GM18861 (cell line): Measurements from ENCODE around the gene TMEM18.
"Not testable (repeated sequence)": the region's sequence is repeated elsewhere in the genome, so short reads cannot be mapped to it uniquely, and the experiment has no call there.

Experiments
- ATAC-seq: cut with Tn5 transposase; IDR thresholded peaks from one replicate; pipeline ENCODE4 v1.9.1; 2021; ENCODE audit not compliant: unreplicated experiment

The TMEM18 gene

GRCh38 chr2:677056-677958, at the start of gene TMEM18:
TSS of gene TMEM18 (minus strand) at chr2:677406. CDS start at chr2:677345, 61 bp downstream.
- ATAC-seq: peak; percentile 47

GRCh38 chr2:726169-726568, 49.0 kb upstream of the TMEM18 start:
- peak; percentile 69 for ATAC-seq

GRCh38 chr2:725468-725867, 48.3 kb upstream of the TMEM18 start:
- no peak for ATAC-seq

- ATAC-seq: no peak
Measured at GRCh38 chr2:723761-724160, 46.6 kb upstream of the TMEM18 start.

- no peak for ATAC-seq
Measured at GRCh38 chr2:720842-721241, 43.6 kb upstream of the TMEM18 start.

- no peak for ATAC-seq
Measured at GRCh38 chr2:719734-720133, 42.5 kb upstream of the TMEM18 start.

- no peak for ATAC-seq
Measured at GRCh38 chr2:719191-719590, 42.0 kb upstream of the TMEM18 start.

DNA sequence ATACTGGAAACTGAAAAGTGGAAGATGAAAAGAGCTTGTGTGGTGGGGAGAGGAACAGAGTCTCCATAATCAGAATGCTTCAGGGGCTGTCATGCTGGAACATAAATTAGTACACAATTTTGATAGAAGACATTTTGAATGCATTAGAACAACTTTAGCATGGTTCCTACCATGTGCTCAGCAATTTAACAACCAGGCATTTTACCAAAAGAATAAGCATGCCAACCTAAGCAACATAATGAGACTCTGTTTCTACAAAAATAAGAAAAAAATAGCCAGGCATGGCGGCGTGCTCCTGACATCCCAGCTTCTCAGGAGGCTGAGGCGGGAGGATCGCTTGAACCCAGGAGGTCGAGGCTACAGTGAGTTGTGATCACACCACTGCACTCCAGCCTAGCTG, 40.5 kb upstream of the TMEM18 start:
- ATAC-seq: no peak

DNA sequence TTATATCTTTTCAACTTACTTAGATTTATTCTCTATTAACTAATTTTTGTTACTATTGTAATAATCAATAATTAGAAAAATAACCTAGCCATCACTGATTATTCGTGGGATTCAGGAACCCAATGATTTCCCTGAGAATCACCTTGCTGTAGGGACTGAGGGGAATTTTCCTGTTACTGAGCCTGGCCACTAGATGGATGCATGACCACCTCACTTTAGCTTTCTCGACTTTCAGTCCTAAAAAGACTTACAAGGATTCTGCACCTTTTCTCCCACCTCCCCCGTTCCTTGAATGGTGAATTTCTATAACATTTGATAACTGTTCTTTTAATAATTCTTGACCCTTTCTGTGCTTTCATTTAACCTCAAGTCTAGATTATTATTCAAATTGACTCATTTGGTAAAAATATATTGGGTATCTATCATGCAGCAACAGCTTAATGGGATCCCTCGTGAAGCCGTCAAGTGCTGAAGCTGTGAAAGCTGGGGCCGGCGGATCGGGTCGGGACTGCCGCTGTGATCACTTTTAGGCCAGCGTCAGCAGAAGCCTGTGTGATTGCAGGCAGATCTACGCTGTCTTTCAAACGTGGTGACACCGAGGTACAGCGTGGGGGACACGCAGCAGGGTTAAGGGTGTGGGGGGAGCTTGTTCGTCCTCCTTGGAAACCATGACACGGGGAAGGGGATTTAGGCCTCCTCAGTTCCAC, 38.8 kb upstream of the TMEM18 start:
- ATAC-seq: no peak

DNA sequence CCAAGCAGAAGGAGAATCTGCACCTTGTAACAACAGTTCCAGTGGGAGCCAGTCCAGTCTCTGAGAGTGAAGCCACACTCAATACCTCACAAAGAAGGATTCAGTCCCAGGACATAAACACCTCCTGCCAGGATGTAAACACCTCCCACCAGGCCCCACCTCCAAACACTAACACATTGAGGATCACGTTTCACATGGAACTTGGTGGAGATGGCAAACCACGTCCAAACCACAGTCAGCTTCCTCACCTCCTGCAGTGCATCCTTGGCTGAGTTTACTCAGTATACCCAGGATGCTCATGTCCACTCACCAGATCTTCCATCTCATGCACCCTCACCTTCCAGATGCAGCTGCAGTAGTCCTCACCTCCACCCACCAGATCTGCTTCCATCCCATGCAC, 37.8 kb upstream of the TMEM18 start:
- ATAC-seq: no peak

DNA sequence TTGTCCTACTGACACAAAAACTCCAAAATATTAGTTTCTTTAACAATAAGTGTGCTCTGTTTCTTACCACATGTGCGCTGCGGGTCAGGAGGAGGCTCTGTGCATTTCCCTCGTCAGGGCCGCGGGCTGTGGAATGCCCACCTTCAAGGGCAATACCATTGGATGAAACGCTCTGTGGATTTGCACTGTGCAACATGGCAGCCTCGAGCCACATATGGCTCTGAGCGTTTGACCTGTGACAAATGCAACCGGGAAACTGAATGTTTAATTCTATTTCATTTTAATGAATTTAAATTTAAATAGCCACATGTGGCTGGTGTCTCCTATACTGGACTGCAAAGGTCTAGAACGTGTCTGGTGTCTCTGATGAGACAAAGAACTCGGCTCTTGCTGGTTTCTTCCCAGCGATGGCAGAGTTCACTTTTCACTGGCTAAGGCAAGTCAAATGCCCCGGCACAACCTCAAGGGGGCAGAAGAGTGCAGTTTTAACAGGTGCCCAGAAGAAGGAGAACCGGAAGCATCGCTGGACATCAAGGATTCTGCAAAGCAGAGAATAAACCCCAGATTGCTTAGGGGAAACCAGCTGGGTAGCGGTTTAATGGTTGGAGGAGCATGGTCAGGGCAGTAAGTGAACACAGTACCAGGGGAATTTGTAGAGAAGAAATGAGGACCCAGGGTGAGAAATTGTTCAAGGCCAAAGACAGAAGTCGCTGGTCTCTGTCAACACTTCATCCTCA, 37.0 kb upstream of the TMEM18 start:
- ATAC-seq: peak; percentile 98

GRCh38 chr2:710867-711665, 33.9 kb upstream of the TMEM18 start:
- no peak for ATAC-seq

- no peak for ATAC-seq
Measured at GRCh38 chr2:709138-709765, 32.0 kb upstream of the TMEM18 start.

DNA sequence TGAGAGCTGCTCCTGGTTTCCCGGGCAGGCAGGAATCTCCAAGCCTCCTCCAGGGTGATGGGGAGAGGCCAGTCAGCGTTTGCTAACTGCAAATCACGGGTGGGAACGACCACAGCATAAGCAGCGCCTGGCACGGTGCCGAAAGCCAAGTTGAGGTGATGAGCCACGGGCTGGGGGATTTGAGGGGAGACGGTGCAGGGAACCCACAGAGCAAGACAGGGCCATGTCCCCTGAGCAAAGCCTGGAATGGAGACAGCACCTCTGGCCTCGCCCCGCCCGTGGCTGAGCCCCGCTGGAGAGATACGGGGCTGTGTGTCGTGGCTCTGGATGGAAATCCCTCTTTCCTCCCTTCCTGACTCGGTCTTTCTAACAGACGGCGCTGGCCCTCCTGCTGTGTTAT, 31.5 kb upstream of the TMEM18 start:
- ATAC-seq: no peak

DNA sequence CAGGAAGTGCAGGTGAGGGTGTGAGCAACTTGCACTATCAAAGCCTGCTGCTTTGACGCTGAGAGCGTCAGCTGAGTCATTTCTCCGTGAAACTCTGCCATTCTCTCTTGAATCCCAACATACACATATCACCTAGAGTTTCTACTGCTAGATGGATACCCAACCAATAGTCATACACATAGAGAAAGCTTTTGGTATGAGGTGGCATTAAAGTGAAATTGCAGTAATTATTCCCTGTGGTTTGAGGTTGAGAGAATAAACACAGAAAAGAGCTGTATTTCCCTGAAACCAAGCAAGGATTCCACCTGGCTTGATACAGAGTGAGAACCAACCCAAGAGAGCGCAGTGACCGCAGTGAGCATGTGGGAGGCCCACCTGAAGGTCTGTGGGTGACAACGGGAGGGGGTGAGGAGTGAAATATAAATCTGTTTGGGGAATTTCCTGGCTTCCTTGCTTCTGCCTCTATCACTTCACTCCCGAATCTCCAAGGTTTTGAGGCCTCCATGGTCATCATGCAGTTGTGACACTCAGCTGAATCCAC, 28.8 kb upstream of the TMEM18 start:
- peak; percentile 98 for ATAC-seq

GRCh38 chr2:702765-703164, 25.6 kb upstream of the TMEM18 start:
- ATAC-seq: not testable (repeated sequence)

DNA sequence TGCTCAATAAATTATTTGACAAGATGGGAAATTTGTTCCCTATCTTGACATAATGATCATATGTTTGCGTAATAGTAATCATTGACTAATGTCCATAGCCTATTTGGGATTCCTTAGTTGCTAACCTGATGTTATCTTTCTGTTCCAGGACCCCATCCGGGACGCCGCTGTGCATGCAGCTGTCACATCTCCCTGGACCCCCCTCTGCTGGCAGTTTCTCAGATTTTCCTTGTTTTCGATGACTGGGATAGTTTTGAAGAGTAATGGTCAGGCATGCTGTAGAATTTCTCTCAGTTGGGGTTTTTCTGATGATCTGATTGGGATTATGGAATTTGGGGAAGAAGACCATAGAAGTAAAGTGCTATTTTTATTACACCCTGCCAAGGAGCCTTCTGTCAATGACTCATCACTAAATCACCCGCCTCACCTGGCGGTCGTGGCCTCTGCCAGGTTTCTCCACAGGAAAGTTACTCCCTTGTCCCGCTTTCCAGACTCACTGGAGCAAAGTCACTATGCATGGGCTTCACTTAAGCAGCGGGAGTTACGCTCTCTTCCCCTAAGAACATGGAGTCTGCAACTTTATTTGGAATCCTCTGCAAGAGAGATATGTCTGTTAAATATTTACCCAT, 19.9 kb upstream of the TMEM18 start:
- ATAC-seq: no peak

DNA sequence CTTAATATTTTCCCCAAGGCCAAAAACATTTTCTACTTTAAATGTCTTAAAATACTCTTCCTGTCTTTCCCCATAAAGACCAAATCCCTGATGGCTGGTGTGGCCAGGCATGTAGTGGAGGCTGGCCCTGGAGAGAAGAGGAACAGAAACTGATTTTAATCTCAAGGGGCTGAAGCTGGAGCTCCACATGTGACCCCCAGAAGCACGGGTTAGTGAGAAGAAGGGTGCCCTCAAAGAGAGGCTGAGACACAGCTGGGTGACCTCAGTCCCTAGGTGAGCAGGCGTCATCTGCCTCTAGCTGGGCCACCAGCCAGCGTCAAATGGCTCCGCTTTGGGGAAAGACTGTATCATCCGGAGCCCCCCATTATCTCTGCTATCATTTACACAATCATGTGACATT, 19.3 kb upstream of the TMEM18 start:
- ATAC-seq: peak; percentile 99

DNA sequence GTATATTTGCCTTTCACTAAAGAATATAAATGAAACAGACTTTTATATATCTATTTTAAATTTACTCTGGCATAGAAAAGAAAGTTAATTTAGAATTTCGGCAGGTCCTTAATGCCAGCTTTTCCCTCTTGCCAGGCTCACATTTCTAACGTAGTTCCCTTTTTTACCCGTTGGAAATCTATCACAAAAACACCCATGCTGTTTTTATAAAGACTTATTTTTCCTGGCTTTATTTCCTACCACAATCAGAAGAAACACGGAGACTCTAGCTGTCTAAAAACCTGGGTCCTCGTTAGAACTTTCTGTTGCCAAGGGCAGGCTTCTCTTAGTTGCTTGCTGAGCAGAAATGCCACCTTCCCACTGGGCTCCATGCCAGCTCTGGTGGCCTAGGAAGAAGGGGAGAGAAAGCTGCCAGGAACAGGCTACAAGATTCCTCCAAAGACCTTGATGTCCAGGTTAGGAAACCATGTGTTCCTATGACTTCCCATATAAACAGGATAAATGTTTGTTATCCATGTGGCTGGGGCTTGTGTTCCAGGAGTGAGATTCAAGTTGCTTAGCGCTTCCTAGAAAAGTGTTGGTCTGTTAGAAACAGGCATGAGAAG, 17.8 kb upstream of the TMEM18 start:
- ATAC-seq: no peak
